DND-41 (cell line): ENCODE results near the gene GPD1.
"Not testable (repeated sequence)": the region's sequence is repeated elsewhere in the genome, so short reads cannot be mapped to it uniquely, and the experiment has no call there.

Experiments
- ATAC-seq: fragments of 200-7000 bp; cut with Tn5 transposase; 3 replicates; pipeline ENCODE4 v1.9.1; 2021; ENCODE audit warnings: low read depth; ENCODE audit not compliant: insufficient read depth
- DNase-seq: peaks from one replicate; pipeline ENCODE4 v3.0.0-alpha.2; 2020
- H2AFZ ChIP-seq: 2 replicates; pipeline ENCODE4 v1.6.0; 2012; ENCODE audit warnings: low read depth, low read length
- H3K27ac ChIP-seq: 2 replicates; pipeline ENCODE4 v1.5.1; 2012; ENCODE audit warnings: low read length, inconsistent platforms
- H3K27me3 ChIP-seq: fragments of 200-600 bp; sonication (generic); 2 replicates; pipeline ENCODE4 v1.6.0; 2012; ENCODE audit warnings: low read length, mild to moderate bottlenecking, inconsistent platforms; ENCODE audit not compliant: insufficient read depth, poor library complexity
- H3K36me3 ChIP-seq: 2 replicates; pipeline ENCODE4 v1.5.1; 2012; ENCODE audit warnings: low read length, inconsistent platforms; ENCODE audit not compliant: insufficient read depth
- H3K4me1 ChIP-seq: 2 replicates; pipeline ENCODE4 v1.5.1; 2012; ENCODE audit warnings: mild to moderate bottlenecking, low read length; ENCODE audit not compliant: insufficient read depth
- H3K4me2 ChIP-seq: 2 replicates; pipeline ENCODE4 v1.6.0; 2012; ENCODE audit warnings: mild to moderate bottlenecking, moderate library complexity, low read length, inconsistent platforms; ENCODE audit not compliant: insufficient read depth
- H3K4me3 ChIP-seq, 2 experiments: fragments of 200-600 bp in 1 of 2; shearing (Covaris generic) in 1 of 2; 2 replicates each; pipeline ENCODE4 v1.5.1; 2012 to 2016; ENCODE audit warnings: inconsistent platforms in 2 of 2, low read length in 2 of 2, mild to moderate bottlenecking in 2 of 2, low read depth in 1 of 2, moderate library complexity in 1 of 2
- H3K79me2 ChIP-seq: 2 replicates; pipeline ENCODE4 v1.6.0; 2012; ENCODE audit warnings: low read length, inconsistent platforms; ENCODE audit not compliant: insufficient read depth
- H3K9ac ChIP-seq: 2 replicates; pipeline ENCODE4 v1.6.0; 2012; ENCODE audit warnings: low read depth, mild to moderate bottlenecking, inconsistent platforms, low read length, moderate library complexity
- H3K9me3 ChIP-seq: 2 replicates; pipeline ENCODE4 v1.5.1; 2012; ENCODE audit warnings: low read length, moderate library complexity, mild to moderate bottlenecking, inconsistent platforms; ENCODE audit not compliant: insufficient read depth, severe bottlenecking
- H4K20me1 ChIP-seq: 2 replicates; pipeline ENCODE4 v1.6.0; 2012; ENCODE audit warnings: low read length; ENCODE audit not compliant: insufficient read depth
- CTCF ChIP-seq: IDR thresholded peaks from 2 replicates; pipeline ENCODE4 v1.5.1; 2012; ENCODE audit warnings: borderline replicate concordance, low read length, moderate library complexity, mild to moderate bottlenecking; ENCODE audit not compliant: poor library complexity, severe bottlenecking; ENCODE audit errors: extremely low read depth
- EZH2 ChIP-seq: IDR thresholded peaks from 3 replicates; pipeline ENCODE4 v1.6.1; 2012; ENCODE audit warnings: borderline replicate concordance, low read depth, mild to moderate bottlenecking, moderate library complexity, low read length, inconsistent platforms; ENCODE audit not compliant: severe bottlenecking

The GPD1 gene

GRCh38 chr12:50082644-50083043 is 21.2 kb upstream of the GPD1 start:
- no peak for TF ChIP-seq CTCF
- no peak for TF ChIP-seq EZH2

GRCh38 chr12:50083301-50083700 is 20.5 kb upstream of the GPD1 start:
- TF ChIP-seq EZH2 (no peak), CTCF (no peak)
- Histone ChIP-seq H4K20me1 (peaks cover 14% of the 10 kb centered on the region), H3K4me1 (peaks cover 41% of the 10 kb centered on the region), H3K27me3 (no peaks in the 10 kb centered on the region), H3K9ac (no peak overlapping the region), H3K4me2 (peak overlapping the region; percentile 75), H3K4me3 (no peak overlapping the region), H3K9me3 (no peaks in the 10 kb centered on the region), H2AFZ (peak overlapping the region; percentile 41; the same call in 1 of the 2 replicates), H3K27ac (peak overlapping the region; percentile 3; the same call in 1 of the 2 replicates), H3K36me3 (peaks cover 25% of the 10 kb centered on the region), H3K79me2 (peaks cover 33% of the 10 kb centered on the region)
- ATAC-seq (no peak), DNase-seq (no peak)

More at GRCh38 chr12:50082644-50083043, 21.2 kb upstream of the GPD1 start:
- Histone ChIP-seq H4K20me1 (peaks cover 14% of the 10 kb centered on the region), H3K36me3 (peaks cover 18% of the 10 kb centered on the region), H3K27me3 (no peaks in the 10 kb centered on the region), H3K4me2 (no peak overlapping the region), H3K4me1 (peaks cover 35% of the 10 kb centered on the region), H3K27ac (no peak overlapping the region), H3K9me3 (no peaks in the 10 kb centered on the region), H2AFZ (no peak overlapping the region), H3K4me3 (no peak overlapping the region), H3K79me2 (peaks cover 33% of the 10 kb centered on the region), H3K9ac (no peak overlapping the region)
- ATAC-seq (no peak), DNase-seq (no peak)

GRCh38 chr12:50084409-50084774 is 19.4 kb upstream of the GPD1 start:
- peak overlapping the region; percentile 79 for H3K9ac ChIP-seq
- not testable (repeated sequence) for ATAC-seq

GRCh38 chr12:50084775-50085614 is 18.8 kb upstream of the GPD1 start, which contains the start of gene SMARCD1:
TSS of gene SMARCD1 (plus strand) at chr12:50085342. CDS start at chr12:50085370, 28 bp downstream.
- H3K4me2 ChIP-seq, result peak within 1 kb of the TSS; percentile 97
- peak within 1 kb of the TSS; percentile 99 for H2AFZ ChIP-seq
- H3K27ac ChIP-seq, result peak within 1 kb of the TSS; percentile 88
- peak; percentile 87 for TF ChIP-seq CTCF
- TF ChIP-seq EZH2, result no peak
- H3K36me3 ChIP-seq, result peaks cover 41% of the 10 kb centered on the region
- H4K20me1 ChIP-seq, result peaks cover 26% of the 10 kb centered on the region
- H3K4me1 ChIP-seq, result peaks cover 43% of the 10 kb centered on the region
- H3K9ac ChIP-seq, result peak within 1 kb of the TSS; percentile 79
- H3K4me3 ChIP-seq, result peak within 1 kb of the TSS; percentile 80 to 98
- peak; percentile 91 for ATAC-seq
- H3K79me2 ChIP-seq, result peaks cover 49% of the 10 kb centered on the region
- H3K9me3 ChIP-seq, result no peaks in the 10 kb centered on the region
- DNase-seq, result peak; percentile 95
- no peaks in the 10 kb centered on the region for H3K27me3 ChIP-seq

More at GRCh38 chr12:50084409-50084774, 19.4 kb upstream of the GPD1 start:
- H3K36me3 ChIP-seq, result peaks cover 35% of the 10 kb centered on the region
- peak overlapping the region; percentile 99 for H2AFZ ChIP-seq
- H4K20me1 ChIP-seq, result peaks cover 22% of the 10 kb centered on the region
- H3K4me3 ChIP-seq, result peak overlapping the region; percentile 80 to 98
- H3K27me3 ChIP-seq, H3K9me3 ChIP-seq: not testable (repeated sequence)
- peak overlapping the region; percentile 75 for H3K4me2 ChIP-seq
- peak; percentile 28 for DNase-seq
- peak overlapping the region; percentile 88 for H3K27ac ChIP-seq
- H3K79me2 ChIP-seq, result peaks cover 44% of the 10 kb centered on the region
- peaks cover 43% of the 10 kb centered on the region for H3K4me1 ChIP-seq
